ENCODE results near the gene ATP1A4.

ATP1A4 gene

GRCh38 chr1:160205242-160206035 lies 54.0 kb downstream of the ATP1A4 start, which contains the start of gene PEA15:
TSS of gene PEA15 (plus strand) at chr1:160205384. CDS start at chr1:160211545, 6,161 bp downstream.
- DNase-seq (ENCODE audit: low read depth in 2 of 2, low spot score in 1 of 2) = peak; percentile 22 to 53

DNA sequence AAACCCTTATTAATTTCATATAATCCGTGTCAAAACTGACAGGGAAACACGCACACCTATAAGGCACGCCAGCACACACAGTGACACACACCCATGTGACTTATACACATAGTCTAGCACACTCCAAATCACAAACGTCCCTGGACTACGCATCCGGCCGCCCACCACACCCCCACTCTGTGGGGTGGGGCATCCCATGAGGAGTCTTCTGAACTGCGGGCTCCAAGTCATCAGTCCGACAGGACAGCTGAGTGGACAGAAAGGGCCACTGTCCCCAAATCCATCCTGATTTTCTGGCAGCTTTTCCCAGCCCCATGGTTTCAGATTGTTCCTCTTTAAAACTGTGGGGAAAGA lies 54.6 kb downstream of the ATP1A4 start:
- DNase-seq (ENCODE audit: low read depth in 2 of 2, low spot score in 1 of 2) = peak; percentile 31 to 45

GRCh38 chr1:160206421-160207117 lies 55.2 kb downstream of the ATP1A4 start:
- no peak for DNase-seq (ENCODE audit: low read depth in 2 of 2, low spot score in 1 of 2)

DNA sequence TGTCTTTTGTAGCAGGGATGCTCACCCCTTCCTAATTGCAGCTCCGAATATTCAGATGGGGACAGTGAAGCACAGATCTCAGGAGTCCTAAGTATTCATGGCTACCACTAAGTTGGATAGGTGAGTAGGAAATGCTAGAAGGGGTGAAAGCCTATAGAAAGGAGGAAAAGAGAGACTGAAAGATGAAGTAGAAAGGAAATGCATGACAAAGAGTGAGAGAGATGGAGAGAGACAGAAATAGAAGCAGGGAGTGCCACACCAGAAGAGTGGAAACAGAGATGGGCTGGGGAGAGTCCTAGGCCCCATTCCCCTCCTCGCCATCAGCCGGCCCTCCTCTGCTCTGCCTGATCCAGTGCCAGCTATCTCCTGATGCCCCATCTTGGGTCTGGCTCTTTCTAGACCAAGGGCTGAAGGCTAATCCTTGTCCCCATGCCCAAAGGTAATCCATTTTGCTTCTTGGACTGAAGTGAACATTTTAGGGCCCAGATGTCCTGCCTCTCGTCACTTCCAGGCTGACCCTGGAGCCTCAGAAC lies 55.8 kb downstream of the ATP1A4 start:
- no peak for DNase-seq (ENCODE audit: low read depth in 2 of 2, low spot score in 1 of 2)

DNA sequence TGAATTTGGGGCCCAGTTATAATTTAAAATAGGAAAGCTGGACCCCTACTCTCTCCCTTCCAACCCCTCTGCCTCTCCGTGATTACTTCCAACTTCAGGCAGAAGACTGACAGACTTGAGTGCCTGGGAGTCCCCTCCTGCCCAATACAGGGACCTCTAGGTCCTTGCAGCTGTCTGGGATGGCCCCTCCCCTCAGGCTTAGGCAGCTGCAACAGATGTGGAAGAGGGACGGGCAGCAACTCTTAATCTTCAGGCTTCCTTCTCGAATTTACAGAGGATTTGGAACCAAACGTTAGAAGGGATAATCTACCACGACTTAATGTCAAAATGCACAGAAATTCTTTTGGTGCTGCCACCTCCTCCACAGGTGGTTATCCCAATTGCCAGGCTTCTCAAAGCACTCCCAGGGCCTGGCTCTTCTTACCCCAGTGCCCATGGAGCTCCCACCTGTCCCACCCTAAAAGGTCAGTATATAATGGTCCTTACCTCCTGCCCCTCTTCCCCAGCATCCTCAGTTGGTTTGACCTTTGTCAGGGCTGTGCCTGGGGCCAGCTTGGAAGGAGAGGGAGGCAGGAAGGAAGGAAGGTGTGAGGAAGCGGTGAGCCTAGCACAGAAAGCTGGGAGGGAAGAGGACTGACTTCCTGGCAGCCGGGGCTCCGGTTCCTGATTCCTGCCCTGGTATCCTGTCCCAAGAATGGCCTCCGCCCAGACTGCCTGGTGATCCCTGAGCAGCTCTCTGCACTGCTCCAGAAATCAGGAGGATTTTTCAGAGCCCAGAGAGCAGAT lies 56.6 kb downstream of the ATP1A4 start:
- no peak for DNase-seq (ENCODE audit: low read depth in 2 of 2, low spot score in 1 of 2)

DNA sequence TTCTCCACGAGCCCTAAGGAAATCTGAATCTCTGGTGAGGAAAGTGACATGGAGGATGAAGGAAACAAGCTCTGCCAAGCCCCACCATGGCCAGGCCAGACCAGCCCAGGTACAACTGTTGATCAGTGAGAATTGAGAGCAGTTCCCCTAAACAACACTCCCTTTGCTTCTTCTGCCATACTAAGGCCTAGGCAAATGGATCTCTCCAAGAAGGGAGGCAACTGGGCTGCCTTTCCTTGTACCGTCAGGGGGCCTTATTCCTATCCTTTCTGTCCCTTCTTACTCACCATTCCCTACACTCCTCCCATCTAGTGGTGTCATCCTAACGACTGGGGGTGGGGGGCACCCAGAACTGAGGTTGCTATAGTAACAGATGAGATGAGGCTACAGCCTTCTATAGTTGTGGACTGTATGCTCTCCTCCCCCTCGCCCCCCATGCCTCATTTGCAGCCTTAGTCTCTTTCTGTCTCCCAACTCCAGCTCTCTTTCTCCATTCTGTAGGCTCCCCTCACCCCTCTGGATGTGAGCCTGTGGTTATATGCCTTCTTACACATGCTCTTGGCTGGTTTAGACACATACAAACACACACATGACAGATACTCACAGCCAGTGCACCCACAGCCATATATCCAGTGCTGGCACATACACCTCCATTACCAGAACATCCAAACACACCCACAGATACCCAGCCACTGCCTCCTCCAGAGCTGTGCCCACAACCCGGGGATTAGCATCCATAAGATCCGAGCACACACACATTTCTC lies 57.3 kb downstream of the ATP1A4 start:
- no peak for DNase-seq (ENCODE audit: low read depth in 2 of 2, low spot score in 1 of 2)

DNA sequence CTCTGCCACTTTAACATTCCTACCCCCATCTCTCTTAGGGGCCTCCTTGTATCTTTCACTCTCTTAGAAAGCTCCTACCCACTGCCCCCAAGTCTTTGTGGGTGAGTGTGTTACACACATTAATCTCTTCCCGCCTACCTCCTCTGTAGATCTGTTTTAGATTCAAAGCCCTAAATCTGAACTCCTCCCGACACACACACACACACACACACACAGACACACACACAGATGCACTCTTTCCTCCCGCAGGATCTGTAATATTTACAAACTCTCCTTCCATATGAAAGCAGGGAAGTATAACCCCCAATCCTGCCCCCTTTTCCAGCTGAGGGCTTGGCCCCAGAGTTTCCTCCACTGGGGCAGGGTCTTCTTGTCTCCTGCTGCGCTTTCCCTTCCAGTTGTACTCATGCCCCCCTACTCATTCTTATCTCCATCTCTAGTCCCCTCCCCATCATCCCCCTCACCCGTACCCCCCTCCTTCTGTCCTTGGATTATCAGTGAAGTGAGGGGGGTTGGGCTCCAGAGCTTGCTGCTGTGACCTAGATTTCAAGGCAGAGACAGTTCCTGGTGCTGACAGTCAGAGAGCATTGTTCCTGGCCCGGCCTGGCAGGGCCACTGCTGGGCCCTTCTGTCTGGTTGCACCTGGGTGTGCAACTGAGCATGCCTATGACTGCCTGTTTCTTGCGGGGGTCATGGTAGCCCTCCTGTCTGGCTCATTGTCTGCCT lies 58.1 kb downstream of the ATP1A4 start:
- DNase-seq (ENCODE audit: low read depth in 2 of 2, low spot score in 1 of 2) = no peak

DNA sequence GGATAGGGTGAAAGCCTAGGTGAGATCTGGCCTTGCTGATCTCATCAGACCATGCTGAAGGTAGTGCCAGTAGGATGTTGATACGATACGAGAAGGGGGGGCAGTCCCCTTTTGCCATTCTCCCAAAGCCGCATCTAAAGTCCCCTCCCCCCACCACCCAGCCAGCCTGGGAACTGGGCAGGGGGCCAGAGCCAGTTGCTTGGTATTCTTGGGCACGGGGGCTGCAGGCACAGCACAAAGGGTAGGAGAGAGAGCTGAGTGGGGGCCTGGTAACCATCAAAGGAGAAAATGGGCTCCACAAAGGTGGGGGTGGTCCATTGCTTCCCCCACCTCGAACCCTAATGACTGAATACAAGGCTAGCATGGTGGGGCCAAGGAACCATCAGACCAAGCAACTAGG lies 59.2 kb downstream of the ATP1A4 start:
- DNase-seq (ENCODE audit: low read depth in 2 of 2, low spot score in 1 of 2) = no peak

DNA sequence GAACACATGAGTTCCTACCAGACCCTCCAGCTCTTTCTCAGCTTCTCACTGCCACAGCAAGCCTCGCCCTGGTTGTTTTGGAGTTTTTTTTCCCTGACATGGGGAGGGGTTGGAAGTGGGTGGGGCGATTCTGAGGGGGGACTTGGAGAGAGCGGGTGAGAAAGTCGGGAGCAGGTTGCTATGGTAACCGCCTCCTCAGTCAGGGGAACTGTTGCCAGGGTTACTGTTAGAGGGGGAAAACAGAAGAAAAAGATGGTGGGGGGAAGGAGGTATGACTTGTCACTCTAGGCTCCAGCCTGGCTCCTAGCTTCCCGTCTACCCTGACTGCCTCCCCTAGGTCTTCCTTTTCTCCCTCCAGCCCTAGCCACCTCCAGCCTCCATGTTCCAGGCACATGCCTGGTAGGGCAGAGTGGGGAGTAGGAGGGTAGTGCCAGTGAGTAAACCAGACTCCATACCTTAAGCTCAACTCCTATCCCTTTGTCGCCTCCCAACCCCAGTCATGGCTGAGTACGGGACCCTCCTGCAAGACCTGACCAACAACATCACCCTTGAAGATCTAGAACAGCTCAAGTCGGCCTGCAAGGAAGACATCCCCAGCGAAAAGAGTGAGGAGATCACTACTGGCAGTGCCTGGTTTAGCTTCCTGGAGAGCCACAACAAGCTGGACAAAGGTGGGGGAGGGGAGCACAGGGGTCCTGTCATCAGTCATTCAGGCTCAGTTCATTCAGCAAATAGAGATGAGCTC lies 59.8 kb downstream of the ATP1A4 start:
- no peak for DNase-seq (ENCODE audit: low read depth in 2 of 2, low spot score in 1 of 2)

GRCh38 chr1:160214481-160215140 lies 63.2 kb downstream of the ATP1A4 start:
- DNase-seq (ENCODE audit: low read depth in 2 of 2, low spot score in 1 of 2) = no peak

DNA sequence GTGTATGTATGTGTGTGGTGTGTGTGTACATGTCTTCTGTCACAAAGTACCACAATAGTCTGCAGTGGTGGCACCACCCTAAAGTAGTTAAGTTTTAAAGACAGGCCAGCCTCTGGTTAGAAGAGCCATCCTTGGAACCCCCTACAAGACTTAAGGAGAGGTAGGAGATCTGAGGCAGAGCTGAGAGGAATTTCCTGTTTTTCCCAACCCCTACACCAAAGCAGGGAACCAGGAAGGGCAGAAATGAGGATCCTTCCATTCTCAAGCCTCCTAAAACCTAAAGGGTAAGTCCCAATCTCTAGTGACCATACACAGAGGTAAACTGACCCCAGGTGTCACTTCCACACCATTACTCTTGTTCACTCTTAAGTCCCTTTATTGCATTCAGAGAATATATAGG lies 64.9 kb downstream of the ATP1A4 start:
- DNase-seq (ENCODE audit: low read depth in 2 of 2, low spot score in 1 of 2) = no peak

- DNase-seq (ENCODE audit: low read depth in 2 of 2, low spot score in 1 of 2) = no peak
Observed at GRCh38 chr1:160217481-160218051, 66.2 kb downstream of the ATP1A4 start.

GRCh38 chr1:160219062-160219929 lies 67.9 kb downstream of the ATP1A4 start:
- DNase-seq (ENCODE audit: low read depth in 2 of 2, low spot score in 1 of 2) = no peak

GRCh38 chr1:160220301-160220700 lies 68.9 kb downstream of the ATP1A4 start:
- DNase-seq (ENCODE audit: low read depth in 2 of 2, low spot score in 1 of 2) = no peak

DNA sequence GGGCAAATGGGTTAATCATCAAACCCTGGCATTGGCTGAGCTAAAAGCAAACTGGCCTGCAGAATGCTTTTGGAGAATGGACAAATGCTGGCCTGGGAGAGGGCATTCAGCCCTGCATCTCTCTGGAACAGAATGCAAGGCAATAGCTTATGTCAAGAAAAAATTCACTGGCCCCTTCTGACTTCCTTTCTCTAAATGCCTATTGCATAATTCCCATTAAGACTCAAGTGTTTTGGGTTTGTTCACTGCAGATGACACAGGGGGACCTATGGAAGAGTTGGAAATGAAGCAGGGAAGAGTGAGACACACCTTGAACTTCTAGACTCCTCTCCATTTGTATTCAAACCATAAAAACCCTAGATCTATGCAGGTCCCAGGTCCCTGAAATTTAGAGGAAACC lies 69.7 kb downstream of the ATP1A4 start:
- DNase-seq (ENCODE audit: low read depth in 2 of 2, low spot score in 1 of 2) = no peak

- no peak for DNase-seq (ENCODE audit: low read depth in 2 of 2, low spot score in 1 of 2)
Observed at GRCh38 chr1:160222546-160222945, 71.1 kb downstream of the ATP1A4 start.

DNA sequence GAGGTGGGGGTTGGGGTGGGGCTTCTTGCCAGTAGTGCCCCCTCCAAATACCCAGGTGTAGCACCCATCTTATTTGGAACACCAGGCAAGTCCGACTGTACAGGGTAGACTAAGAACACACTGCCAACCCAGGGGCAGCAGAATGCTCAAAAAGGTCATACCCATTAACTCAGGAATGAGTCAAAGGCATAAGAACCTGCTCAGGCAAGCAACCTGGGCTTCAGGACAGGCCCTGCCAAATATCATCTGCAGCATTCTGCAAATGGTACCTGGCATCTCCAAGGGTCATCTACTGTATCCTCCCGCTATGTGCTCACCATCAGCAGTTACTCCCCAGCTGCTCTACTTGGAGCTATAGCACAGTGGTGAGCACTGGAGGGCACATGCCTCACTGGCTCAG lies 73.2 kb downstream of the ATP1A4 start:
- no peak for DNase-seq (ENCODE audit: low read depth in 2 of 2, low spot score in 1 of 2)

DNA sequence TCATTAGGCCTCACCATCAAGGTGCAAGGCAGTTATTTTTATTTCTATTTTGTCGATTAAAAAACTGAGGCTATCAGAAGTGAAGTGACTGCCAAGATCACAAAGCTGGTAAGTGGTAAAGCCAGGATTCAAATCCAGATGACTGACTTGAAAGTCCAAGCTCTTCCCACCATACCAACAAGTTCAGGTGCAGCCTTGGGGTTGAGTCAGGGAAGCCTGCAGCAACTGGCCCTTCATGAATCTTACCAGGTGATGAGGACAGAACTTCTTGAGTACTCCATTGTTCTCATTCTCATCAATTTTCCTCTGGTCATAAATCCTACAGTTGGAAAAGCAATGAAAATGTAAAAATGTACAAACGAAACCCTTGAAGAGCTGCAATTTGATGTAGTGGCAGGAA lies 73.9 kb downstream of the ATP1A4 start:
- no peak for DNase-seq (ENCODE audit: low read depth in 2 of 2, low spot score in 1 of 2)

Data from stimulated activated CD8-positive, alpha-beta memory T cell treated with anti-CD3 and anti-CD28 coated beads, Interleukin-4, amount 100 ng/mL, for 4 hours (primary cell).